Middle frontal gyrus (tissue), 1 donor: ENCODE data around the gene LMBRD1.
A peak's percentile ranks its signal among the peaks of the same experiment; 100 is the strongest.
"Not testable (repeated sequence)": the region's sequence is repeated elsewhere in the genome, so short reads cannot be mapped to it uniquely, and the experiment has no call there.

Experiments used
- DNase-seq: peaks from one replicate; pipeline ENCODE4 v3.0.0-alpha.2; 2015; ENCODE audit warnings: low spot score; ENCODE audit errors: extremely low spot score

Gene LMBRD1

GRCh38 chr6:69796642-69797390 lies at the start of gene LMBRD1:
Gene LMBRD1, minus strand, starts transcription at chr6:69797010. Its CDS starts 129 bp downstream, at chr6:69796881.
- peak; percentile 88 for DNase-seq

- DNase-seq = no peak
Observed at GRCh38 chr6:69846312-69846711, 49.5 kb upstream of the LMBRD1 start.

GRCh38 chr6:69843189-69843588 lies 46.4 kb upstream of the LMBRD1 start:
- no peak for DNase-seq

- DNase-seq = no peak
Observed at GRCh38 chr6:69841862-69842261, 45.1 kb upstream of the LMBRD1 start.

- DNase-seq = no peak
Observed at GRCh38 chr6:69835414-69836179, 38.8 kb upstream of the LMBRD1 start.

- no peak for DNase-seq
Observed at GRCh38 chr6:69832558-69832957, 35.7 kb upstream of the LMBRD1 start.

- no peak for DNase-seq
Observed at GRCh38 chr6:69827276-69827893, 30.6 kb upstream of the LMBRD1 start.

- no peak for DNase-seq
Observed at GRCh38 chr6:69825904-69826303, 29.1 kb upstream of the LMBRD1 start.

- DNase-seq = not testable (repeated sequence)
Observed at GRCh38 chr6:69824355-69824754, 27.5 kb upstream of the LMBRD1 start.

GRCh38 chr6:69820438-69820837 lies 23.6 kb upstream of the LMBRD1 start:
- no peak for DNase-seq

GRCh38 chr6:69820018-69820417 lies 23.2 kb upstream of the LMBRD1 start:
- no peak for DNase-seq

- DNase-seq = no peak
Observed at GRCh38 chr6:69819138-69819537, 22.3 kb upstream of the LMBRD1 start.

GRCh38 chr6:69818223-69818930 lies 21.6 kb upstream of the LMBRD1 start:
- DNase-seq = no peak

GRCh38 chr6:69817358-69817757 lies 20.5 kb upstream of the LMBRD1 start:
- DNase-seq = no peak

- no peak for DNase-seq
Observed at GRCh38 chr6:69816569-69816968, 19.8 kb upstream of the LMBRD1 start.

- DNase-seq = no peak
Observed at GRCh38 chr6:69816026-69816425, 19.2 kb upstream of the LMBRD1 start.

GRCh38 chr6:69813508-69813907 lies 16.7 kb upstream of the LMBRD1 start:
- DNase-seq = no peak

- DNase-seq = no peak
Observed at GRCh38 chr6:69812746-69813427, 16.1 kb upstream of the LMBRD1 start.

- no peak for DNase-seq
Observed at GRCh38 chr6:69802995-69803394, 6.2 kb upstream of the LMBRD1 start.

- no peak for DNase-seq
Observed at GRCh38 chr6:69801711-69802110, 4.9 kb upstream of the LMBRD1 start.

- DNase-seq = no peak
Observed at GRCh38 chr6:69801225-69801624, 4.4 kb upstream of the LMBRD1 start.
